GM19372 (cell line): ENCODE measurements around the gene E4F1.

ENCODE experiments used
- ATAC-seq: cut with Tn5 transposase; IDR thresholded peaks from one replicate; pipeline ENCODE4 v1.9.1; 2021; ENCODE audit warnings: mild to moderate bottlenecking, low read depth, moderate library complexity; ENCODE audit not compliant: unreplicated experiment

The E4F1 gene

GRCh38 chr16:2205104-2205966, 18.1 kb upstream of the E4F1 start, which contains the start of gene MLST8:
TSS of gene MLST8 (plus strand) at chr16:2205454. CDS start at chr16:2206086, 632 bp downstream.
- ATAC-seq, result peak; percentile 82

DNA sequence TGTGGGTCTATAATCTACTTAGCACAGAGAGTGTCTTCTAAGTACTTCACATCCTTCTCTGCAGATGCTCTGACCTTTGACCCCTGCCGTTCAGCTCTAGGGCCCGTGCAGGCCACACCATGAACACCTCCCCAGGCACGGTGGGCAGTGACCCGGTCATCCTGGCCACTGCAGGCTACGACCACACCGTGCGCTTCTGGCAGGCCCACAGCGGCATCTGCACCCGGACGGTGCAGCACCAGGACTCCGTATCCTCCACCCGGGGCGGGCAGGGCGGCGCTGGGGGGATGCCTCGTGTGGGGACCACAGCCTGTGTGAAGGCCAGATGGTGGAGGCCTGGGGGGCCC, 17.5 kb upstream of the E4F1 start:
- peak; percentile 6 for ATAC-seq

DNA sequence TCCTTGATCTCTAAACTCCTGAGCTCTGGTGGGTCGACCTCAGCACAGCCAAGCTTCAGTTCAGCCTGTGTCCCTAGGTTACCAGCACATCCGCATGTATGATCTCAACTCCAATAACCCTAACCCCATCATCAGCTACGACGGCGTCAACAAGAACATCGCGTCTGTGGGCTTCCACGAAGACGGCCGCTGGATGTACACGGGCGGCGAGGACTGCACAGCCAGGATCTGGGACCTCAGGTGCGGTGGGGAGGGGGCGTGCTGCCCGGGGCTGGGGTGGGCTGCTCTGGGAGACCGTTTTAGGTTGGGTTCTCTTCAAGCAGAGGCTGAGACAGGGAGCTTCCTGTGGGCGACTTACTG, 17.0 kb upstream of the E4F1 start:
- ATAC-seq, result no peak

GRCh38 chr16:2206780-2207433, 16.5 kb upstream of the E4F1 start:
- ATAC-seq, result no peak

- ATAC-seq, result no peak
These were observed 15.5 kb upstream of the E4F1 start for GRCh38 chr16:2207872-2208271.

- ATAC-seq, result no peak
These were observed 15.1 kb upstream of the E4F1 start for GRCh38 chr16:2208308-2208707.

GRCh38 chr16:2208772-2209171, 14.6 kb upstream of the E4F1 start:
- ATAC-seq, result no peak

DNA sequence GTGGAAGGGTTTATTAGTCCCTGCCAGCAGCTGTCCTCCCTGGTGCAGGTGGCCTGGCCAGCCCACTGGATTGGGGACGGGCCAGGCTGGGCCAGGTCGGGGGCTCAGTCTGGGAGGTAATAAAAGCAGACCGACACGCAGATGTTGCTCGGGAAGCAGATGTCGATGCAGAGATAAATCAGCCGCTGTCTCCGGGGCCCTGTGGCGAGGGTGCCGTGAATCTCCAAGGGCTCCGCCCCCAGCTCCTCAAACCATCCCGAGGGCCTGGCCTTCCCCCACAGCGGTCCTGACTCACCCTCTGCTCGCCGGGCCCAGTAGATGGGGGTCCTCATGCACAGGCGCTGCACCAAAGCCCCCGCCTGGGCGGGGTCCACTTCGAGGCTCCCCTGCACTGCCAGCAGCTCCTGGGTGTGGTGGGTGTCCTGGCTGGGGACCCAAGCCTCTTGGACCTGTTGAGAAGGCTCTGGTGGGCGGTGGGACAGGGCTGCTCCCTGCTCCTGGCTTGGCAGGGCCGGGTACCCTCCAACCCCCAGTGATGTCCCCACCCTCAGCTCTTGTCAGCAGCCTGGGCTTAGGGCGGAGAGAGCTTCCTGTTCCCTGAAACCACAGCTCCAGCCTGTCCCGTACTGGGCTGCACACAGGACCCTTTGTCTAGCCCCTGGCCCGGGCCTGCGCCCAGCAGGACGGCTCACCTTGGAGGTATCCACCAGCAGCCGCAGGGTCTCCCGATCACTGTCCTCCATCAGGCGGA, 14.0 kb upstream of the E4F1 start:
- no peak for ATAC-seq

- no peak for ATAC-seq
These were observed 13.4 kb upstream of the E4F1 start for GRCh38 chr16:2210009-2210332.

DNA sequence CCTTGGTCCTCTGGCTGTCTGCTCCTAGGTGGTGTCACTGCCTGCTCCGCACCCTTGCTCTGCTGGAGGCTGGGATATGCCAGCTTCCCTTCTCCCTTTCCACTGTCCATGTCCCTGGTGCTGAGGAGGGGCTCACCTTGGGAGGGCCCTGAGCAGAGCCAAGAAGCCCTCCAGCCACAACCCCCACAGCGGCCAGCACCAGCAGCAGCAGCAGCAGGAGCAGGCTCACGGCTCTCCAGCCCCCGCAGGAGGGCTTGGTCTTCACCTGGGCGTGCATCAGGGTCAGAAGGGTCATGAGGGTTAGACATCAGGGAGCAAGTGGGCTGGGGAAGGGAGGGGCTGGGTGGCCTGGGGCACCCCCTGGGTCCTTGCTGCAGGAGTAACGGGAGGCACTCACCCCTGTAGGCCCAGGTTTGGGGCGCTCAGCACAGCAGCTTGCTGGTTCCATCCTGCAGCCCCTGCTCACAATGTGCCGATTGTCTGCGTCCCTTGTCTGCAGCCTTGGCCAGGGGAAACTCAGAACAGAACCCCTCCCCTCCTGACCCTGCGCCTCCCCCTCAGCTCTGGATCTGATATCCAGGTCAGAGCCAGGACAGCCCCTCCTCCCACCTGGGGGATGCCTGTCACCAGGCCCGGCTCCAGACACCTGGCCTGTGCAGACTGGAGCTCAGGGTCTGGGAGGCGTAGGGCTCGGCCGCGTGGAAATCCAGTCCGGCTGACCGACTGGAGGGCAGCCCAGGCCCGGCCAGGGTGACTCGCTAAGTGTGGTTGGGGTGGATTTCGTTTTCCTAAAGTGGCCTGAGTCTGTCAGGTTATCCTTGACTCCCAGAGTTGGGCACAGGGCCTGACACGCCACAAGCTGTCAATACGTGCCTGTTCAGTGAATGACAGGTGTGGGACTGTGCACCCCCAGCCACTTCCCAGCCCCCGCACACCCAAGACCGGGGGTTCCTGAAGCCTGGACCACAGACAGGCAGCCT, 12.7 kb upstream of the E4F1 start, which contains the start of gene BRICD5:
BRICD5 (minus strand) TSS at position 478 of the 980 bp plus-strand sequence; CDS start at position 448, 30 bp downstream.
- no peak for ATAC-seq

DNA sequence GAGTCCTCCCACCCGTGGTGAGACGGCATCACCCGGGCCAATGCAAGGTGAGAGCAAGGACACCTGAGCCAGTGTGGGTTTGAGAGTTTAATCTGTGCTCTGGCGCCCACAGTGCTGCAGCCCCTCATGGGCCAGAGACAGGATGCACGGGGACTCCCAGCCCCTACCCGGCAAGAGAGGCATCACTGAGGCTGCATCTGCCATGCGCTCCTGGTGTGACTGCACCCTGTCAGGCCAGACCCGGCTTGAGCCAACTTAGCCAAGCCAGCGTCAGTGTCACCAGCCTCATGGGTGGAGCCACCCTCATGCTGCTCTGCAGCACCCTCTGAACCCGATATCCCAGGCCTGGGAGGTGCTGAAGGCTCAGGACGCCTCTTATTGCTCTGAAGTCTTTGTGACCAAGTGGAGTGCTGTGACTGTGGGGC, 11.5 kb upstream of the E4F1 start:
- ATAC-seq, result no peak

DNA sequence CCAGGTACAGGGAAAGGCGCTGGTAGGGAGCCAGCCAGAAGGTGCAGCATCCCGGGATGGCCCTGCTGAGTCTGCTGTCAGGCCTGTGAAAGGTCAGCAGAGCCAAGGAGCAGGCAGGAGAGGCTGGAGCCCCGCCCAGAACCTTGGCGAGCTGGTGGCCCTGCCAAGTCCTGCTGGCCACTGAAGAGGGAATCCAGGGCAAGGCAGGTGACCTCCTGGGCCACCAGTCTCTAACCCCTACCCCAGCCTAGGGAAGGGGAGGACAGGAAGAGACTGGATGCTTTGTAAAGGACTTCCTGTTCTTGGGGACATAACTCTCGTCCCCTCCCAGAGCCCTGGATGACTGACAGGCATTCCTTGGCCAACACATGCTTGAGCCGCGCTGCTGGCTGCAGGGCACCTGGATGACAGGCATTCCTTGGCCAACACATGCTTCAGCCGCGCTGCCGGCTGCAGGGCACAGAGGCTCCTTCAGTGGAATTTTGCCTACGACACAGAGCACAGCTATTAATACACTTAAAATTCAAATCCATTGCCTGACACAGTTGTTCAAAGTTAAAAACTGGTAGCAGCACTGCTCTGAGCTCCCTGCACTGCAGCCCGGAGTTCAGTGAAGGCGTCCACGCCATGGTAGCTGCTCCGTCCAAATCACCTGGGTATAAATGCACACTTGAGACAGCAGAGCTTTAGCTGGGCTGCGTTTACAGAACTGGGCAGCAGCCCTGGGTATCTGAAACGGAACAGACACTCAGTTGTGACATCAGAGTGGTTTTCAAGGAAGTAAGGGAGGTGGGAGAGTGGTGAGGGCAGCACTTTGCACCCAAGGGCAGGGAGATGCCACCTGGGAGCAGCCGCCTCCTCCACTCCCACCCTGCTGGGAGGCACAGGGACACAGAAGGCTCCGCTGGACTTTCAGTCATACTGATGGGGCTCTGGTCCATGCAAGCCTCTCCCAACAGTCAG, 10.7 kb upstream of the E4F1 start:
- ATAC-seq, result no peak

DNA sequence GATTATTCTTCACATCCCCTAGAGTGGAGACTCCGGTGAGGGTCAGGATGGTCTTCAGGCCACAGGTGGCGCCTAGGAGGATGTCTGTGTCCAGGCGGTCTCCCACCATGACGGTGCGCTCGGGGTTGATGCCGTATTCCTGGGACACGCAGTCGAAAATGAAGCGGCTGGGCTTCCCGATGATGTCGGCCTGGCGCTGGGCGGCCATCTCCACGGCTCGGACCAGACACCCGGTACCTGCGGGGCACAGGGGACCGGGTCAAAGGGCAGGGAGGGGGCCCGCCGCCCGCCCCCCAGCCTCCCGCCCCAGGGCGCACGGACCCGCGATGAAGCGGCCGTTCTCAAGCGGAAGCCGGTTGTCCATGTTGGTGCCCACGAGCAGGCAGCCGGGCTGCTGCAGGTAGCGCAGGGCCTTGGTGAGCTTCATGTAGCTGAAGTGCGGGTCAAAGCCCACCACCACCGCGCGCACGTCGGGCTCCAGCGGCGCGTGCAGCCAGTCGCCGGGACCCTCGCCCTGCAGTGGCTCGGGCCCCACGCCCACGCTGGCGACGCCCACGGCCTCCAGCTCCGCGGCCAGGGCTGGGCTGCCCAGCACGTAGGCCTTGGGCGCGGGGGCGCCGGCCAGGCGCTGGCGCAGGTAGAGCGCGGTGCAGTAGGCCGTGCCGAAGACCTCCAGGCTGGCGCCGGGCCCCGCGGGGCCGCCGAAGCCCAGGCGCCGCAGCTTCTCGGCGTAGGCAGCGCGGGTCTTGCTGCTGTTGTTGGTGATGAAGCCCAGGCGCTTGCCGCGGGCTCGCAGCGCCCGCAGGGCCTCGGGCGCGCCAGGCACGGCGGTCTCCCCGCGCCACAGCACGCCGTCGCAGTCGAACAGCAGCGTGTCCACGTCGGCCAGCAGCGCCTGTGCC, 9.3 kb upstream of the E4F1 start:
- ATAC-seq, result no peak

- ATAC-seq, result peak; percentile 87
These were observed 8.7 kb upstream of the E4F1 start, which contains the start of gene PGP for GRCh38 chr16:2214719-2214968. TSS of gene PGP (minus strand) at chr16:2214840. CDS start at chr16:2214777, 63 bp downstream.

GRCh38 chr16:2216330-2216729, 7.1 kb upstream of the E4F1 start:
- ATAC-seq, result no peak

- peak; percentile 16 for ATAC-seq
These were observed 623 bp downstream of the E4F1 start for GRCh38 chr16:2223942-2224486.

- ATAC-seq, result no peak
These were observed 2.9 kb downstream of the E4F1 start for GRCh38 chr16:2226245-2226793.

DNA sequence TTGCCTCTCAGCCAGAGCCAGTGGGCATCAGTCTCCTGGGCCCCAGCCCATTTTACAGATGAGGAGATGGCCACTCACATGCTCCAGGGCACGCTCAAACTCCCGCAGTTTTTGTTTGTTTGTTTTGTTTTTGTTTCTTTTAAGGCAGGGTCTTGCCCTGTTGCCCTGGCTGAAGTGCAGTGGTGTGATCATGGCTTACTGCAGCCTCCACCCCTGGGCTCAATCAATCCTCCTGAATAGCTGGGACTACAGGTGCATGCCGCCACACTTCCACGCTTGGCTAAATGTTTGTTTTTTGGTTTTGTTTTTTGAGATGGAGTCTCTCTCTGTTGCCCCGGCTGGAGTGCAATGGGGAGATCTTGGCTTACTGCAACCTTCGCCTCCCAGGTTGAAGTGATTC, 3.5 kb downstream of the E4F1 start:
- no peak for ATAC-seq
